Chondrocyte (in vitro differentiated cells): ENCODE measurements around the gene IQCK. TPM values are rescaled to one million over a fixed set of nuclear protein-coding genes. Genes with fewer than 3 reads are reported as not detected.
A peak's percentile ranks its signal among the peaks of the same experiment; 100 is the strongest.

Source experiments
- DNase-seq: peaks from one replicate; pipeline ENCODE4 v3.0.0; 2021; ENCODE audit warnings: mixed read lengths, low spot score
- H3K27ac Mint-ChIP-seq: one replicate; pipeline ENCODE4 v1.8.0; 2021; ENCODE audit warnings: mild to moderate bottlenecking, moderate library complexity, mixed read lengths; ENCODE audit not compliant: unreplicated experiment
- H3K27me3 Mint-ChIP-seq: 2 replicates; pipeline ENCODE4 v1.8.0; 2021; ENCODE audit warnings: low read depth, mixed read lengths
- H3K36me3 Mint-ChIP-seq: 2 replicates; pipeline ENCODE4 v1.8.0; 2021; ENCODE audit warnings: low read depth, mixed read lengths
- H3K4me1 Mint-ChIP-seq: 2 replicates; pipeline ENCODE4 v1.8.0; 2021; ENCODE audit warnings: low read depth, mild to moderate bottlenecking, mixed read lengths
- H3K4me3 Mint-ChIP-seq: one replicate; pipeline ENCODE4 v1.8.0; 2021; ENCODE audit warnings: mild to moderate bottlenecking, moderate library complexity, mixed read lengths; ENCODE audit not compliant: unreplicated experiment
- H3K9me3 Mint-ChIP-seq: 2 replicates; pipeline ENCODE4 v1.8.0; 2021; ENCODE audit warnings: low read depth, mixed read lengths
- CTCF ChIP-seq: fragments of 200-600 bp; sonication (generic); IDR thresholded peaks from 2 replicates; pipeline ENCODE4 v1.5.0; 2021; ENCODE audit warnings: antibody characterized with exemption, mild to moderate bottlenecking, moderate library complexity
- total RNA-seq: library from RNA; stranded (reverse); gene quantifications from 3 replicates; pipeline ENCODE4 v1.2.1, GENCODE V29; 2021

IQCK gene
- total RNA-seq, 1 donor from 2014 or later, result 3.8 TPM

GRCh38 chr16:19881783-19882182, 163.7 kb downstream of the IQCK start:
- Mint-ChIP-seq H3K4me1 (peaks cover 19% of the 10 kb centered on the region), H3K36me3 (no peaks in the 10 kb centered on the region), H3K27ac (no peak overlapping the region), H3K4me3 (no peak overlapping the region), H3K27me3 (peaks cover 8% of the 10 kb centered on the region), H3K9me3 (no peaks in the 10 kb centered on the region)
- no peak for DNase-seq
- no peak for TF ChIP-seq CTCF

- no peak overlapping the region for H3K4me3 Mint-ChIP-seq
- DNase-seq, result no peak
- no peak overlapping the region for H3K27ac Mint-ChIP-seq
- H3K36me3 Mint-ChIP-seq, result no peaks in the 10 kb centered on the region
- peaks cover 19% of the 10 kb centered on the region for H3K4me1 Mint-ChIP-seq
- H3K9me3 Mint-ChIP-seq, result no peaks in the 10 kb centered on the region
- H3K27me3 Mint-ChIP-seq, result peaks cover 8% of the 10 kb centered on the region
- no peak for TF ChIP-seq CTCF
Observed at GRCh38 chr16:19882186-19882585, 164.1 kb downstream of the IQCK start.

- Mint-ChIP-seq H3K27ac (no peak overlapping the region), H3K4me3 (no peak overlapping the region), H3K4me1 (peaks cover 19% of the 10 kb centered on the region), H3K9me3 (no peaks in the 10 kb centered on the region), H3K36me3 (no peaks in the 10 kb centered on the region), H3K27me3 (peaks cover 8% of the 10 kb centered on the region)
- no peak for DNase-seq
- TF ChIP-seq CTCF, result no peak
Observed at GRCh38 chr16:19882646-19883045, 164.6 kb downstream of the IQCK start.

GRCh38 chr16:19883296-19883965, 165.4 kb downstream of the IQCK start:
- H3K36me3 Mint-ChIP-seq, result no peaks in the 10 kb centered on the region
- TF ChIP-seq CTCF, result no peak
- H3K4me3 Mint-ChIP-seq, result peak overlapping the region; percentile 68
- H3K27ac Mint-ChIP-seq, result no peak overlapping the region
- peaks cover 19% of the 10 kb centered on the region for H3K4me1 Mint-ChIP-seq
- peaks cover 8% of the 10 kb centered on the region for H3K27me3 Mint-ChIP-seq
- no peaks in the 10 kb centered on the region for H3K9me3 Mint-ChIP-seq
- DNase-seq, result no peak

- Mint-ChIP-seq H3K4me3 (peak overlapping the region; percentile 68), H3K36me3 (no peaks in the 10 kb centered on the region), H3K4me1 (peaks cover 19% of the 10 kb centered on the region), H3K27ac (no peak overlapping the region), H3K27me3 (peaks cover 8% of the 10 kb centered on the region), H3K9me3 (no peaks in the 10 kb centered on the region)
- TF ChIP-seq CTCF, result no peak
- DNase-seq, result no peak
Observed at GRCh38 chr16:19883966-19884485, 166.0 kb downstream of the IQCK start.
